HEK293 (cell line): Measurements from ENCODE around the gene CDON.

Experiments used
- CTCF ChIA-PET: fragments of 350-600 bp; formaldehyde crosslinking; extraction: SDS; loops from one replicate; lab custom pipeline; 2021; ENCODE audit warnings: antibody characterized with exemption; lab: Yijun Ruan, JAX
- POLR2A ChIA-PET: fragments of 300-600 bp; formaldehyde crosslinking; extraction: SDS; loops from one replicate; lab custom pipeline; 2020; ENCODE audit warnings: antibody characterized with exemption, inconsistent platforms; lab: Yijun Ruan, JAX
- H3K27ac ChIP-seq: fragments of 200-500 bp; sonication (Bioruptor generic); 2 replicates; pipeline ENCODE4 v1.5.1; 2014; ENCODE audit warnings: low read depth, low read length, control low read depth, inconsistent platforms; ENCODE audit errors: extremely low read depth
- H3K36me3 ChIP-seq, 2 experiments: fragments of 200-500 bp in 1 of 2; sonication (Bioruptor generic) in 1 of 2; 1 replicate in 1 of 2; 2 replicates in 1 of 2; pipeline ENCODE4 v1.5.1; 2014 to 2017; ENCODE audit warnings: inconsistent platforms in 2 of 2, low read length in 2 of 2; ENCODE audit not compliant: control insufficient read depth in 2 of 2, insufficient read depth in 1 of 2
- H3K4me1 ChIP-seq: fragments of 200-500 bp; sonication (Bioruptor generic); 2 replicates; pipeline ENCODE4 v1.5.1; 2014; ENCODE audit warnings: mild to moderate bottlenecking, low read length, inconsistent platforms; ENCODE audit not compliant: control insufficient read depth, insufficient read depth
- H3K4me3 ChIP-seq: 2 replicates; pipeline ENCODE4 v1.5.1; 2011; ENCODE audit warnings: low read depth, mild to moderate bottlenecking, control low read depth, low read length, moderate library complexity
- H3K9me3 ChIP-seq: fragments of 200-500 bp; sonication (Bioruptor generic); 2 replicates; pipeline ENCODE4 v1.5.1; 2014; ENCODE audit warnings: low read depth, low read length, inconsistent platforms; ENCODE audit not compliant: control insufficient read depth, insufficient read depth
- GLIS1 ChIP-seq: fragments of 450-650 bp; formaldehyde crosslinking; IDR thresholded peaks from 2 replicates; pipeline ENCODE4 v1.5.1; 2016; ENCODE audit warnings: missing biosample characterization, missing genetic modification characterization
- KLF1 ChIP-seq: fragments of 450-650 bp; formaldehyde crosslinking; IDR thresholded peaks from 2 replicates; pipeline ENCODE4 v1.5.1; 2016; ENCODE audit warnings: missing biosample characterization, missing genetic modification characterization
- OSR2 ChIP-seq: fragments of 450-650 bp; formaldehyde crosslinking; IDR thresholded peaks from 2 replicates; pipeline ENCODE4 v1.5.1; 2016; ENCODE audit warnings: missing biosample characterization, missing genetic modification characterization
- PATZ1 ChIP-seq: fragments of 450-650 bp; formaldehyde crosslinking; IDR thresholded peaks from 2 replicates; pipeline ENCODE4 v1.5.1; 2016; ENCODE audit warnings: missing biosample characterization, missing genetic modification characterization
- PRDM6 ChIP-seq: fragments of 450-650 bp; formaldehyde crosslinking; IDR thresholded peaks from 2 replicates; pipeline ENCODE4 v1.5.1; 2017; ENCODE audit warnings: missing biosample characterization, missing genetic modification characterization
- SETDB1 ChIP-seq: IDR thresholded peaks from one replicate; pipeline ENCODE4 v1.6.1; 2017; ENCODE audit warnings: mild to moderate bottlenecking, low read length, moderate library complexity, mixed read lengths; ENCODE audit not compliant: insufficient read length
- WT1 ChIP-seq: fragments of 450-650 bp; formaldehyde crosslinking; IDR thresholded peaks from 2 replicates; pipeline ENCODE4 v1.5.1; 2016; ENCODE audit warnings: missing biosample characterization, missing genetic modification characterization
- ZBTB44 ChIP-seq: fragments of 450-650 bp; IDR thresholded peaks from 2 replicates; pipeline ENCODE4 v1.5.1; 2018; ENCODE audit warnings: missing biosample characterization, mild to moderate bottlenecking, missing genetic modification characterization
- ZBTB49 ChIP-seq: fragments of 450-650 bp; formaldehyde crosslinking; IDR thresholded peaks from 2 replicates; pipeline ENCODE4 v1.5.1; 2016; ENCODE audit warnings: missing biosample characterization, missing genetic modification characterization, low read depth
- ZEB2 ChIP-seq: fragments of 450-650 bp; formaldehyde crosslinking; IDR thresholded peaks from 2 replicates; pipeline ENCODE4 v1.5.1; 2016; ENCODE audit warnings: missing biosample characterization, missing genetic modification characterization
- ZIC2 ChIP-seq: fragments of 450-650 bp; formaldehyde crosslinking; IDR thresholded peaks from 2 replicates; pipeline ENCODE4 v1.5.1; 2016; ENCODE audit warnings: missing biosample characterization, missing genetic modification characterization
- ZNF175 ChIP-seq: fragments of 450-650 bp; formaldehyde crosslinking; IDR thresholded peaks from 2 replicates; pipeline ENCODE4 v1.5.1; 2016; ENCODE audit warnings: missing biosample characterization, missing genetic modification characterization
- ZNF239 ChIP-seq: fragments of 450-650 bp; formaldehyde crosslinking; IDR thresholded peaks from 2 replicates; pipeline ENCODE4 v1.5.1; 2016; ENCODE audit warnings: missing biosample characterization, missing genetic modification characterization
- ZNF280C ChIP-seq: fragments of 450-650 bp; formaldehyde crosslinking; IDR thresholded peaks from 2 replicates; pipeline ENCODE4 v1.5.1; 2016; ENCODE audit warnings: missing biosample characterization, missing genetic modification characterization
- ZNF37A ChIP-seq: fragments of 450-650 bp; IDR thresholded peaks from 2 replicates; pipeline ENCODE4 v1.5.1; 2018; ENCODE audit warnings: missing biosample characterization, missing genetic modification characterization
- ZNF560 ChIP-seq: fragments of 450-650 bp; formaldehyde crosslinking; IDR thresholded peaks from 2 replicates; pipeline ENCODE4 v1.5.1; 2017; ENCODE audit warnings: missing biosample characterization, missing genetic modification characterization, borderline replicate concordance
- ZNF707 ChIP-seq: fragments of 450-650 bp; formaldehyde crosslinking; IDR thresholded peaks from 2 replicates; pipeline ENCODE4 v1.5.1; 2016; ENCODE audit warnings: missing biosample characterization, missing genetic modification characterization

The CDON gene

GRCh38 chr11:126104420-126104819, 41.8 kb upstream of the CDON start (continued):
- no peak for TF ChIP-seq ZNF239 (tag by site-specific recombination)
- TF ChIP-seq ZBTB49 (tag by site-specific recombination) = no peak
- TF ChIP-seq ZNF175 (tag by site-specific recombination) = no peak
- no peak for TF ChIP-seq ZNF37A
- TF ChIP-seq PATZ1 (tag by site-specific recombination) = 0 out of 2 replicates have a peak, but pooled peaks have one; percentile 38
- TF ChIP-seq ZNF280C (tag by site-specific recombination) = no peak
- TF ChIP-seq OSR2 = peak; percentile 91
- TF ChIP-seq SETDB1 = no peak
- TF ChIP-seq ZIC2 = peak; percentile 71
- TF ChIP-seq ZBTB44 (tag by site-specific recombination) = no peak

- ChIA-PET POLR2A (interaction anchor here (1.1 kb wide), 1 partner anchor 15 kb away, joined by 7 read pairs; no protein-coding TSS in a partner anchor), CTCF (interaction anchor here (0.7 to 1.6 kb wide), 3 partner anchors 10 to 90 kb away, joined by 3 to 5 read pairs (median 4); no protein-coding TSS in a partner anchor)
- no peak overlapping the region for H3K4me3 ChIP-seq
- H3K9me3 ChIP-seq = no peaks in the 10 kb centered on the region
- H3K4me1 ChIP-seq = peaks cover 14% of the 10 kb centered on the region
- H3K36me3 ChIP-seq = no peaks in the 10 kb centered on the region
- no peak for TF ChIP-seq ZNF560 (tag by site-specific recombination)
- no peak for TF ChIP-seq ZNF707 (tag by site-specific recombination)
- TF ChIP-seq ZEB2 (tag by site-specific recombination) = no peak
- peak; percentile 99 for TF ChIP-seq GLIS1 (tag by site-specific recombination)
- TF ChIP-seq KLF1 (tag by site-specific recombination) = no peak
- peak; percentile 61; the same call in 1 of the 2 replicates for TF ChIP-seq PRDM6 (tag by site-specific recombination)
- TF ChIP-seq WT1 (tag by site-specific recombination) = peak; percentile 79
- H3K27ac ChIP-seq = no peak overlapping the region; the same call in 1 of the 2 replicates
These were observed 40.5 kb upstream of the CDON start for GRCh38 chr11:126103150-126103549.
